Transverse colon (tissue), 4 donors: ENCODE data around the gene SYNE2.

Experiments used
- EP300 ChIP-seq: sonication (generic); formaldehyde crosslinking; IDR thresholded peaks from one replicate; pipeline ENCODE4 v1.6.1; 2017; ENCODE audit warnings: antibody characterized with exemption, low read depth
- POLR2A ChIP-seq: fragments of 450-650 bp; IDR thresholded peaks from one replicate; pipeline ENCODE4 v1.6.1; 2016; ENCODE audit warnings: antibody characterized with exemption, mild to moderate bottlenecking, moderate library complexity
- POLR2AphosphoS5 ChIP-seq, 3 donors: sonication (generic); formaldehyde crosslinking; IDR thresholded peaks; one replicate each; pipeline ENCODE4 v1.6.1; 2016; ENCODE audit warnings: antibody characterized with exemption in 3 of 3
- TF ChIP-seq, protein P1 (sequence below), 5 experiments: fragments of 200-600 bp in 3 of 5; fragments of 450-650 bp in 2 of 5; sonication (generic) in 3 of 5; IDR thresholded peaks; 1 replicate in 2 of 5; 2 replicates in 3 of 5; pipeline ENCODE4 v1.5.1; 2016 to 2017; ENCODE audit warnings: antibody characterized with exemption in 5 of 5, inconsistent platforms in 3 of 5, mild to moderate bottlenecking in 2 of 5, moderate library complexity in 1 of 5

DNA sequence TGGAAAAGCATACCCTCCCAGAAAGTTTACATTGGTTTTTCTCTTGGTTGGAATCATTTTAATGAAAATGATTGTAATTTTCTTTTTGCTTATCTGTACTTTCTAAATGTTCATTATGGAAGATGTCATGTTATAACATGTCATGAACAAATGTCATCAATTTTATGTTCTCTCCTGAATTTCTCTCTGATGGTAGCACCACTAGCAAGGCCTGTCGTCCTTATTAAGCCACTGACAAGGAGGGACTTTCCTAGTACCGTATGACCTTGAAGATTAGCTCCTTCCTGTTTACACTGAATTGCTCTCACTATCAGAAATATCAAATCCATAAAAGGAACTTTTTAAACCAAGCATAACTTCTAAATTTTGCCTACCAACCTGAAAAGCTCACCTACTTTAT, 342.4 kb downstream of the SYNE2 start:
- TF ChIP-seq, protein P1, sequence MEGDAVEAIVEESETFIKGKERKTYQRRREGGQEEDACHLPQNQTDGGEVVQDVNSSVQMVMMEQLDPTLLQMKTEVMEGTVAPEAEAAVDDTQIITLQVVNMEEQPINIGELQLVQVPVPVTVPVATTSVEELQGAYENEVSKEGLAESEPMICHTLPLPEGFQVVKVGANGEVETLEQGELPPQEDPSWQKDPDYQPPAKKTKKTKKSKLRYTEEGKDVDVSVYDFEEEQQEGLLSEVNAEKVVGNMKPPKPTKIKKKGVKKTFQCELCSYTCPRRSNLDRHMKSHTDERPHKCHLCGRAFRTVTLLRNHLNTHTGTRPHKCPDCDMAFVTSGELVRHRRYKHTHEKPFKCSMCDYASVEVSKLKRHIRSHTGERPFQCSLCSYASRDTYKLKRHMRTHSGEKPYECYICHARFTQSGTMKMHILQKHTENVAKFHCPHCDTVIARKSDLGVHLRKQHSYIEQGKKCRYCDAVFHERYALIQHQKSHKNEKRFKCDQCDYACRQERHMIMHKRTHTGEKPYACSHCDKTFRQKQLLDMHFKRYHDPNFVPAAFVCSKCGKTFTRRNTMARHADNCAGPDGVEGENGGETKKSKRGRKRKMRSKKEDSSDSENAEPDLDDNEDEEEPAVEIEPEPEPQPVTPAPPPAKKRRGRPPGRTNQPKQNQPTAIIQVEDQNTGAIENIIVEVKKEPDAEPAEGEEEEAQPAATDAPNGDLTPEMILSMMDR (IDR thresholded peaks at IDR 0.05): no peak
- TF ChIP-seq EP300: no peak
- TF ChIP-seq POLR2A: no peak
- no peak for TF ChIP-seq POLR2AphosphoS5 (IDR thresholded peaks at IDR 0.05)
